CD14-positive monocyte (primary cell): ENCODE data around the gene D2HGDH. TPM values are rescaled to one million over a fixed set of nuclear protein-coding genes. Genes with fewer than 3 reads are reported as not detected.

Experiments
- DNase-seq, 3 donors: peaks; one replicate each; pipeline ENCODE4 v3.0.0-alpha.2; 2011 to 2022
- H2AFZ ChIP-seq: 2 replicates; pipeline ENCODE4 v1.6.0; 2012; ENCODE audit warnings: mild to moderate bottlenecking, low read depth, low read length, inconsistent platforms; ENCODE audit not compliant: insufficient read depth, poor library complexity, severe bottlenecking
- H3K27ac ChIP-seq, 2 donors: 1 replicate in 1 of 2; 2 replicates in 1 of 2; pipeline ENCODE4 v1.5.1; 2012 to 2013; ENCODE audit warnings: low read length in 2 of 2, control low read depth in 1 of 2, inconsistent platforms in 1 of 2, low read depth in 1 of 2, mild to moderate bottlenecking in 1 of 2
- H3K27me3 ChIP-seq, 2 donors: one replicate each; pipeline versions ENCODE4 v1.6.0 to v1.6.1; 2011 to 2013; ENCODE audit warnings: low read length in 2 of 2; ENCODE audit not compliant: control insufficient read depth in 2 of 2, insufficient read depth in 2 of 2
- H3K36me3 ChIP-seq, 2 donors: replicated peaks in 1 of 2; 1 replicate in 1 of 2; 2 replicates in 1 of 2; pipeline versions ENCODE4 v1.5.1 to v1.6.1; 2012 to 2013; ENCODE audit warnings: low read length in 2 of 2, control low read depth in 1 of 2, inconsistent platforms in 1 of 2, mild to moderate bottlenecking in 1 of 2; ENCODE audit not compliant: insufficient read depth in 2 of 2, control insufficient read depth in 1 of 2
- H3K4me1 ChIP-seq, 2 donors: 1 replicate in 1 of 2; 2 replicates in 1 of 2; pipeline versions ENCODE4 v1.5.1 to v1.6.1; 2012 to 2013; ENCODE audit warnings: low read length in 2 of 2, control low read depth in 1 of 2, inconsistent platforms in 1 of 2, mild to moderate bottlenecking in 1 of 2, moderate library complexity in 1 of 2; ENCODE audit not compliant: insufficient read depth in 2 of 2, control insufficient read depth in 1 of 2
- H3K4me2 ChIP-seq: replicated peaks from 2 replicates; pipeline ENCODE3; 2012; ENCODE audit warnings: low read length, moderate library complexity, mild to moderate bottlenecking; ENCODE audit not compliant: poor library complexity, severe bottlenecking; ENCODE audit errors: extremely low read depth
- H3K4me3 ChIP-seq, 3 experiments: fragments of 200-600 bp in 1 of 3; sonication (generic) in 1 of 3; replicated peaks in 1 of 3; 1 replicate in 2 of 3; 2 replicates in 1 of 3; pipeline ENCODE4 v1.5.1; 2011 to 2013; ENCODE audit warnings: low read length in 3 of 3, mild to moderate bottlenecking in 3 of 3, control low read depth in 2 of 3, low read depth in 2 of 3, inconsistent platforms in 1 of 3, moderate library complexity in 1 of 3
- H3K79me2 ChIP-seq: 2 replicates; pipeline ENCODE4 v1.6.0; 2012; ENCODE audit warnings: mild to moderate bottlenecking, control low read depth, inconsistent platforms, low read length, moderate library complexity; ENCODE audit not compliant: insufficient read depth
- H3K9ac ChIP-seq: 2 replicates; pipeline ENCODE4 v1.6.0; 2017; ENCODE audit warnings: low read length, mild to moderate bottlenecking; ENCODE audit not compliant: insufficient read depth, poor library complexity, severe bottlenecking
- H3K9me3 ChIP-seq, 2 donors: replicated peaks in 1 of 2; 1 replicate in 1 of 2; 2 replicates in 1 of 2; pipeline versions ENCODE4 v1.5.1 to v1.6.1; 2012 to 2013; ENCODE audit warnings: low read length in 2 of 2, control low read depth in 1 of 2; ENCODE audit not compliant: control insufficient read depth in 1 of 2, insufficient read depth in 1 of 2
- H4K20me1 ChIP-seq: 2 replicates; pipeline ENCODE4 v1.6.0; 2012; ENCODE audit warnings: mild to moderate bottlenecking, low read length, control low read depth, moderate library complexity; ENCODE audit not compliant: insufficient read depth
- H3K27ac Mint-ChIP-seq, 7 donors: one replicate each; pipeline ENCODE4 v1.8.0; 2020; ENCODE audit warnings: mild to moderate bottlenecking in 7 of 7, mixed read lengths in 7 of 7, moderate library complexity in 6 of 7, inconsistent platforms in 2 of 7
- H3K27me3 Mint-ChIP-seq, 3 donors: one replicate each; pipeline ENCODE4 v1.8.0; 2021 to 2022; ENCODE audit warnings: low read depth in 3 of 3, mild to moderate bottlenecking in 3 of 3, mixed read lengths in 3 of 3, moderate library complexity in 3 of 3, inconsistent platforms in 1 of 3
- H3K36me3 Mint-ChIP-seq, 2 donors: one replicate each; pipeline ENCODE4 v1.8.0; 2020; ENCODE audit warnings: mixed read lengths in 2 of 2, inconsistent platforms in 1 of 2, mild to moderate bottlenecking in 1 of 2
- H3K4me1 Mint-ChIP-seq: one replicate; pipeline ENCODE4 v1.8.0; 2020; ENCODE audit warnings: mild to moderate bottlenecking, mixed read lengths
- H3K4me3 Mint-ChIP-seq, 2 donors: one replicate each; pipeline ENCODE4 v1.8.0; 2020; ENCODE audit warnings: mild to moderate bottlenecking in 2 of 2, mixed read lengths in 2 of 2, moderate library complexity in 1 of 2
- H3K9me3 Mint-ChIP-seq, 7 donors: one replicate each; pipeline ENCODE4 v1.8.0; 2020 to 2022; ENCODE audit warnings: mixed read lengths in 7 of 7, mild to moderate bottlenecking in 6 of 7, moderate library complexity in 6 of 7, inconsistent platforms in 2 of 7
- CTCF ChIP-seq: fragments of 200-600 bp; IDR thresholded peaks from one replicate; pipeline ENCODE4 v1.8.0; 2022; ENCODE audit warnings: antibody characterized with exemption, mild to moderate bottlenecking
- WGBS: methylation state at CpG from one replicate; pipeline ENCODE4 v1.1.5; 2013; ENCODE audit warnings: missing lambda C conversion rate; ENCODE audit not compliant: insufficient coverage; 5-methylcytosine and 5-hydroxymethylcytosine counted together
- intact Hi-C, 2 donors: fragments of 100-400 bp; cut with micrococcal nuclease; formaldehyde crosslinking; loops; one replicate each; pipeline versions ENCODE4 v1.15.0 to v1.15.1; 2023
- polyA plus RNA-seq, 3 donors: library from polyadenylated mRNA; depleted of rRNA in 1 of 3; unstranded in 2 of 3; stranded (reverse) in 1 of 3; fragments of 300-500 nt in 2 of 3; fragments of >200 nt in 1 of 3; fragmentation: Illumina TruSeq in 2 of 3; gene quantifications; 1 replicate in 2 of 3; 2 replicates in 1 of 3; pipeline ENCODE4 v1.2.3, GENCODE V29; 2012 to 2021

D2HGDH gene
- polyA plus RNA-seq, 3 donors: 1.0 to 57.1 (median 1.1) TPM

GRCh38 chr2:241719093-241719492, 15.3 kb upstream of the D2HGDH start:
- no peaks in the 10 kb centered on the region for H4K20me1 ChIP-seq
- no peak overlapping the region for H3K4me3 ChIP-seq
- Mint-ChIP-seq H3K4me3 (no peak overlapping the region), H3K9me3 (peaks cover 24 to 35% (median 34%) of the 10 kb centered on the region in 7 donors), H3K27me3 (no peaks in the 10 kb centered on the region), H3K4me1 (no peaks in the 10 kb centered on the region), H3K27ac (peak overlapping the region in 1 of 7 donors; percentile 79), H3K36me3 (peaks cover 70 to 94% of the 10 kb centered on the region in 2 donors)
- H3K4me2 ChIP-seq: no peak overlapping the region
- no peaks in the 10 kb centered on the region for H3K79me2 ChIP-seq
- DNase-seq: no peak
- H3K9me3 ChIP-seq: peaks cover 25 to 41% of the 10 kb centered on the region in 2 donors
- H3K27me3 ChIP-seq: no peaks in the 10 kb centered on the region
- no peak overlapping the region for H3K9ac ChIP-seq
- no peak for TF ChIP-seq CTCF
- no peak overlapping the region for H3K27ac ChIP-seq
- peaks cover 52 to 76% of the 10 kb centered on the region in 2 donors for H3K36me3 ChIP-seq
- 100% methylated on average over 7 of the region's 16 CpGs for WGBS
- no peaks in the 10 kb centered on the region for H3K4me1 ChIP-seq
- H2AFZ ChIP-seq: no peak overlapping the region
- intact Hi-C loops: no loop called here

- no peaks in the 10 kb centered on the region for H3K27me3 Mint-ChIP-seq
- H3K9me3 Mint-ChIP-seq: peaks cover 32 to 43% (median 41%) of the 10 kb centered on the region in 7 donors
- peaks cover 31 to 49% of the 10 kb centered on the region in 2 donors for H3K9me3 ChIP-seq
- H3K79me2 ChIP-seq: no peaks in the 10 kb centered on the region
- no peak overlapping the region for H3K27ac ChIP-seq
- intact Hi-C loops: no loop called here
- no peak for DNase-seq
- no peak overlapping the region for H3K4me2 ChIP-seq
- H3K27ac Mint-ChIP-seq: no peak overlapping the region
- no peak overlapping the region for H3K4me3 ChIP-seq
- no peak overlapping the region for H3K4me3 Mint-ChIP-seq
- H3K36me3 ChIP-seq: peaks cover 47 to 72% of the 10 kb centered on the region in 2 donors
- no peak overlapping the region for H3K9ac ChIP-seq
- H2AFZ ChIP-seq: no peak overlapping the region
- H3K4me1 Mint-ChIP-seq: peaks cover 4% of the 10 kb centered on the region
- no peaks in the 10 kb centered on the region for H3K4me1 ChIP-seq
- no peaks in the 10 kb centered on the region for H4K20me1 ChIP-seq
- TF ChIP-seq CTCF: no peak
- no peaks in the 10 kb centered on the region for H3K27me3 ChIP-seq
- peaks cover 63 to 92% of the 10 kb centered on the region in 2 donors for H3K36me3 Mint-ChIP-seq
- WGBS: 99% methylated on average over 19 of the region's 19 CpGs
Observed at GRCh38 chr2:241720099-241720498, 14.3 kb upstream of the D2HGDH start.
